A673 (cell line): ENCODE data around the gene RMI2.

Experiments used
- CTCF ChIP-seq: fragments of 300-800, 200-600 bp; sonication (generic); conservative IDR thresholded peaks from 2 replicates; pipeline ENCODE4 v1.5.1; 2017; ENCODE audit warnings: low read depth, mild to moderate bottlenecking, antibody characterized with exemption, low read length, moderate library complexity, mixed read lengths
- EZH2 ChIP-seq: fragments of 200-600 bp; sonication (generic); IDR thresholded peaks from 2 replicates; pipeline ENCODE4 v1.6.1; 2017; ENCODE audit warnings: borderline replicate concordance, low read depth, mild to moderate bottlenecking, mixed read lengths, antibody characterized with exemption, low read length; ENCODE audit not compliant: poor library complexity, severe bottlenecking

GRCh38 chr16:11374255-11374654, 29.0 kb downstream of the RMI2 start:
- TF ChIP-seq CTCF (no peak), EZH2 (no peak)
